GM12878 (cell line): Measurements from ENCODE around the gene QSOX1. TPM values are rescaled to one million over a fixed set of nuclear protein-coding genes. Genes with fewer than 3 reads are reported as not detected.
A peak's percentile ranks its signal among the peaks of the same experiment; 100 is the strongest.

Source experiments
- ATAC-seq: fragments of 200-7000 bp; cut with Tn5 transposase; 3 replicates; pipeline ENCODE4 v1.9.1; 2020; ENCODE audit warnings: mild to moderate bottlenecking, moderate library complexity
- BruUV-seq: library from RNA; stranded (reverse); fragments of 400-500 nt; replicated peaks from 2 replicates; lab custom pipeline; 2021; lab: Mats Ljungman, UMichigan
- CTCF ChIA-PET: fragments of 300-600 bp; sonication (Branson Sonifier 250); formaldehyde crosslinking; extraction: SDS; loops from one replicate; lab custom pipeline; 2021; ENCODE audit warnings: inconsistent platforms; lab: Yijun Ruan, JAX
- POLR2A ChIA-PET: fragments of 350-600 bp; formaldehyde crosslinking; extraction: SDS; loops from one replicate; lab custom pipeline; 2021; ENCODE audit warnings: inconsistent platforms; lab: Charles Lee
- RAD21 ChIA-PET: fragments of 300-600 bp; sonication (Branson Sonifier 250); formaldehyde crosslinking; loops from one replicate; lab custom pipeline; 2023; ENCODE audit warnings: antibody characterized with exemption; ENCODE audit not compliant: unreplicated experiment; lab: Charles Lee
- SMC1A ChIA-PET: fragments of 300-600 bp; sonication (Branson Sonifier 250); formaldehyde crosslinking; loops from one replicate; lab custom pipeline; 2023; ENCODE audit not compliant: unreplicated experiment, uncharacterized antibody; lab: Charles Lee
- DNase-seq: peaks from one replicate; pipeline ENCODE4 v3.0.0-alpha.2; 2011; ENCODE audit warnings: low read depth, low spot score
- FAIRE-seq: peaks from 3 replicates; lab custom pipeline; 2011; peaks lifted over from hg19 to GRCh38; lab: Jason Lieb, UNC
- H2AFZ ChIP-seq: 2 replicates; pipeline ENCODE4 v1.6.0; 2011; ENCODE audit warnings: low read depth, low read length, control low read depth; ENCODE audit not compliant: control insufficient read depth
- H3K27ac ChIP-seq: 2 replicates; pipeline ENCODE4 v1.5.1; 2011; ENCODE audit warnings: control low read depth; ENCODE audit not compliant: control insufficient read depth, insufficient read depth
- H3K27me3 ChIP-seq, 2 experiments: replicated peaks in 1 of 2; 2 replicates each; pipeline versions ENCODE4 v1.6.0 to v1.6.1; 2011; ENCODE audit warnings: low read length in 1 of 2; ENCODE audit not compliant: control insufficient read depth in 2 of 2, insufficient read depth in 2 of 2
- H3K36me3 ChIP-seq, 2 experiments: 2 replicates each; pipeline ENCODE4 v1.5.1; 2011; ENCODE audit warnings: low read length in 1 of 2; ENCODE audit not compliant: control insufficient read depth in 2 of 2, insufficient read depth in 2 of 2
- H3K4me1 ChIP-seq: 2 replicates; pipeline ENCODE4 v1.6.1; 2011; ENCODE audit warnings: mild to moderate bottlenecking, low read length, moderate library complexity, mixed read lengths; ENCODE audit not compliant: control insufficient read depth, insufficient read depth
- H3K4me2 ChIP-seq: 2 replicates; pipeline ENCODE4 v1.6.0; 2011; ENCODE audit warnings: control low read depth; ENCODE audit not compliant: control insufficient read depth, insufficient read depth
- H3K4me3 ChIP-seq: fragments of 200-600 bp; sonication (generic); 2 replicates; pipeline ENCODE4 v1.5.1; 2016
- H3K79me2 ChIP-seq: 2 replicates; pipeline ENCODE4 v1.6.0; 2011; ENCODE audit warnings: low read length; ENCODE audit not compliant: control insufficient read depth, insufficient read depth
- H3K9ac ChIP-seq: 2 replicates; pipeline ENCODE4 v1.8.0; 2011; ENCODE audit warnings: low read length, control low read depth, mixed read lengths; ENCODE audit not compliant: control insufficient read depth, insufficient read depth
- H3K9me3 ChIP-seq: replicated peaks from 3 replicates; pipeline ENCODE4 v1.5.1; 2011; ENCODE audit warnings: mild to moderate bottlenecking, low read length; ENCODE audit not compliant: control insufficient read depth, insufficient read depth
- H4K20me1 ChIP-seq: 2 replicates; pipeline ENCODE4 v1.6.0; 2011; ENCODE audit not compliant: control insufficient read depth, insufficient read depth
- CTCF ChIP-seq, 3 experiments: IDR thresholded peaks in 2 of 3; conservative IDR thresholded peaks in 1 of 3; 2 replicates each; pipeline ENCODE4 v1.5.1; 2011; ENCODE audit warnings: low read depth in 3 of 3, low read length in 3 of 3, mild to moderate bottlenecking in 3 of 3, control low read depth in 2 of 3, moderate library complexity in 2 of 3, inconsistent platforms in 1 of 3, mixed read lengths in 1 of 3; ENCODE audit not compliant: control insufficient read depth in 2 of 3, insufficient read depth in 1 of 3; ENCODE audit errors: extremely low read depth in 1 of 3
- NR2C1 ChIP-seq: fragments of 450-650 bp; IDR thresholded peaks from 2 replicates; pipeline ENCODE4 v1.6.1; 2017; ENCODE audit warnings: antibody characterized with exemption, mild to moderate bottlenecking, moderate library complexity
- RELA ChIP-seq: fragments of 450-650 bp; IDR thresholded peaks from 2 replicates; pipeline ENCODE4 v1.8.0; 2014; ENCODE audit warnings: borderline replicate concordance; ENCODE audit not compliant: partially characterized antibody
- WGBS: methylation state at CpG from one replicate; pipeline ENCODE4 v1.1.6; 2016; ENCODE audit warnings: low lambda C conversion rate; ENCODE audit not compliant: insufficient replicate concordance, insufficient coverage; ENCODE audit errors: missing lambda C conversion rate; 5-methylcytosine and 5-hydroxymethylcytosine counted together
- in situ Hi-C: fragments of 300-500 bp; cut with MboI; formaldehyde crosslinking; loops from 9 replicates; pipeline ENCODE4 v1.14.3; 2018; ENCODE audit warnings: mixed read lengths
- intact Hi-C: fragments of 100-400 bp; cut with micrococcal nuclease; formaldehyde crosslinking; loops from one replicate; pipeline ENCODE4 v1.14.2; 2022; ENCODE audit not compliant: unreplicated experiment
- polyA plus RNA-seq, 11 experiments: library from polyadenylated mRNA; depleted of rRNA in 4 of 11; unstranded in 6 of 11; stranded (reverse) in 5 of 11; fragments of >200 nt; fragmentation: Nextera tagmentation in 4 of 11; fragmentation: Illumina TruSeq in 1 of 11; extraction: Ambion mirVana in 4 of 11; extraction: Trizol in 1 of 11; gene quantifications; 1 replicate in 1 of 11; 2 replicates in 10 of 11; pipeline versions ENCODE4 v1.2.1 to v1.2.3, GENCODE V29; 2011 to 2016; ENCODE audit warnings: inconsistent platforms in 2 of 11, missing spikeins in 2 of 11, low read depth in 1 of 11
- total RNA-seq, 4 experiments: library from RNA; depleted of rRNA in 3 of 4; stranded (reverse); fragments of >200 nt in 3 of 4; fragmentation: Illumina TruSeq in 1 of 4; extraction: Trizol in 1 of 4; gene quantifications; 2 replicates each; pipeline versions ENCODE4 v1.2.1 to v1.2.3, GENCODE V29; 2013 to 2021

The QSOX1 gene
- total and polyA plus RNA-seq, 10 of the 15 experiments (the other 5 are each of a cell fraction or from before 2014, with no cell fraction given): 1.8 to 31.3 (median 11.2) TPM

GRCh38 chr1:180248731-180249681 is 94.3 kb downstream of the QSOX1 start:
- no TSS peak for BruUV-seq
- intact Hi-C loops: no loop called here
- no peaks in the 10 kb centered on the region for H3K36me3 ChIP-seq
- 58% methylated on average over 11 of the region's 11 CpGs for WGBS
- POLR2A ChIA-PET: interaction anchor here (0.8 kb wide), 1 partner anchor 10 kb away, joined by 3 read pairs; no protein-coding TSS in a partner anchor
- TF ChIP-seq CTCF (IDR thresholded peaks at IDR 0.05 in 2 of 3, conservative IDR thresholded peaks at IDR 0.05 in 1 of 3; ENCODE audit: control insufficient read depth in 2 of 3, extremely low read depth in 1 of 3, insufficient read depth in 1 of 3, low read depth in 3 of 3, low read length in 3 of 3): 0 out of 6 replicates have a peak, but pooled peaks of 1 of the 3 experiments have one; percentile 6
- no peak for TF ChIP-seq NR2C1
- TF ChIP-seq RELA: no peak
- no peak overlapping the region for H3K27ac ChIP-seq
- FAIRE-seq: no peak
- in situ Hi-C loops: loop anchor here (5.0 kb wide), 1 partner anchor 48 kb away; no protein-coding TSS in a partner anchor
- H3K79me2 ChIP-seq: no peaks in the 10 kb centered on the region
- no peaks in the 10 kb centered on the region; the same call in 1 of the 2 replicates for H3K4me1 ChIP-seq
- no peak overlapping the region for H2AFZ ChIP-seq
- H3K9ac ChIP-seq: no peak overlapping the region
- H4K20me1 ChIP-seq: no peaks in the 10 kb centered on the region
- ATAC-seq: peak; percentile 40; the same call in 2 of the 3 replicates
- RAD21 ChIA-PET: no interaction called here
- no peak overlapping the region for H3K4me2 ChIP-seq
- no peaks in the 10 kb centered on the region for H3K9me3 ChIP-seq
- H3K4me3 ChIP-seq: no peak overlapping the region
- SMC1A ChIA-PET: interaction anchor here (0.9 kb wide), 1 partner anchor 229 kb away, joined by 3 read pairs; no protein-coding TSS in a partner anchor
- no peak for DNase-seq
- CTCF ChIA-PET: interaction anchor here (0.8 to 1.0 kb wide), 3 partner anchors 10 to 290 kb away, joined by 3 to 5 read pairs (median 4); no protein-coding TSS in a partner anchor
- H3K27me3 ChIP-seq: no peaks in the 10 kb centered on the region
